ENCODE results near the gene BHLHA9. TPM values are rescaled to one million over a fixed set of nuclear protein-coding genes. Genes with fewer than 3 reads are reported as not detected.
A peak's percentile ranks its signal among the peaks of the same experiment; 100 is the strongest.

The BHLHA9 gene
- total and polyA plus RNA-seq, 7 experiments from 2014 or later = not detected

DNA sequence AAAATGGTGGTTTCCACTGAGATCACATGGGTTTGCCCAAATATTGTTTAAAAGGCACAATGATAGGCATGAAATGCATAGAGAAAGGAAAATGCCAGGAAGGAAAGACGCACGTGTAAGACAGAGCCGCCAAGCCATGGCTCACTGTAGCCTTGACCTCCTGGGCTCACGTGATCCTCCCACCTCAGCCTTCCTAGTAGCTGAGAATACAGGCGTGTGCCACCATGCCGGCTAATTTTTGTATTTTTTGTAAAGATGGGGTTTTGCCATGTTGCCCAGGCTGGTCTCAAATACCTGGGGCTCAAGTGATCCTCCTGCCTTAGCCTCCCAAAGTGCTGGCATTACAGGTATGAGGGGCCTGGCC, 4.0 kb downstream of the BHLHA9 start:
- Histone ChIP-seq H3K4me3 (ENCODE audit: low read length) (no peak overlapping the region), H3K4me1 (ENCODE audit: control insufficient read depth in 2 of 2, insufficient read depth in 2 of 2, low read length in 2 of 2) (peaks cover 4 to 5% of the 10 kb centered on the region in 2 donors), H3K27ac (ENCODE audit: low read depth, low read length) (no peak overlapping the region), H3K9me3 (ENCODE audit: control insufficient read depth in 2 of 3, low read length in 3 of 3) (no peaks in the 10 kb centered on the region), H3K36me3 (ENCODE audit: control insufficient read depth in 2 of 3, insufficient read depth in 3 of 3, low read length in 3 of 3) (no peaks in the 10 kb centered on the region), H3K27me3 (ENCODE audit: control insufficient read depth in 2 of 2, insufficient read depth in 2 of 2, low read length in 2 of 2) (peaks cover 0 to 9% of the 10 kb centered on the region in 2 donors)
- ChIA-PET POLR2A (no interaction called here), CTCF (interaction anchor here (2.8 kb wide), 1 partner anchor 58 kb away, joined by 14 read pairs; no protein-coding TSS in a partner anchor)
- Mint-ChIP-seq H3K36me3 (no peaks in the 10 kb centered on the region), H3K4me3 (no peak overlapping the region), H3K27ac (no peak overlapping the region), H3K27me3 (peaks cover 25 to 49% (median 35%) of the 10 kb centered on the region in 5 donors), H3K9me3 (peaks cover 0 to 3% (median 0%) of the 10 kb centered on the region in 11 donors), H3K4me1 (peaks cover 0 to 14% (median 8%) of the 10 kb centered on the region in 7 donors)
- DNase-seq (no peak), ATAC-seq (no peak)
- intact Hi-C loops (cut with micrococcal nuclease) = no loop called here

DNA sequence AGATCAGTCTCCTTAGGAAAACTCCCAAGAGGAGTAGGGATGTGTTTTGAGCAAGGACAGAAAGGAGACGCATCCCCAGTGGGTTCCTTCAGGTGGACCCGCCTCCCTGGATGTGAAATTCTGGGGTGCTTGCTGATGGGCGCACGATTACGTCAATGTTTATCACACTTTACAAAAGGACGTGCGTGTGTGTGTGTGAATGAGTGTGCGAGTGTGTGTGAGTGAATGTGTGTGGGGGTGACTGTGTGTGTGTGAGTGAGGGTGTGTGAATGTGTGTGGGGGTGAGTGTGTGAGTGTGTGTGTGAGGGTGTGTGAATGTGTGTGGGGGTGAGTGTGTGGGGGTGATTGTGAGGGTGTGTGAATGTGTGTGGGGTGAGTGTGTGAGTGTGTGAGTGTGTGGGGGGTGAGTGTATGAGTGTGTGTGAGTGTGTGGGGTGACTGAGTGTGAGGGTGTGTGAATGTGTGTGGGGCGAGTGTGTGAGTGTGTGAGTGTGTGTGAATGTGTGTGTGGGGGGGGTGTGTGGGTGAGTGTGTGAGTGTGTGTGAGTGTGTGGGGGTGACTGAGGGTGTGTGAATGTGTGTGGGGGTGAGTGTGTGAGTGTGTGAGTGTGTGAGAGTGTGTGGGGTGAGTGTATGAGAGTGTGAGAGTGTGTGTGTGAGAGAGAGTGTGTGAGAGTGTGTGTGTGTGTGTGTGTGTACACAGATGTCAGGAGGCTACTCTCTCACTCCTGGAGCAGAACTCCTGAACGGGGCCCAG, 5.1 kb downstream of the BHLHA9 start:
- ChIA-PET CTCF (no interaction called here), POLR2A (no interaction called here)
- H3K27ac Mint-ChIP-seq = peak overlapping the region in 1 of 9 donors; percentile 5

DNA sequence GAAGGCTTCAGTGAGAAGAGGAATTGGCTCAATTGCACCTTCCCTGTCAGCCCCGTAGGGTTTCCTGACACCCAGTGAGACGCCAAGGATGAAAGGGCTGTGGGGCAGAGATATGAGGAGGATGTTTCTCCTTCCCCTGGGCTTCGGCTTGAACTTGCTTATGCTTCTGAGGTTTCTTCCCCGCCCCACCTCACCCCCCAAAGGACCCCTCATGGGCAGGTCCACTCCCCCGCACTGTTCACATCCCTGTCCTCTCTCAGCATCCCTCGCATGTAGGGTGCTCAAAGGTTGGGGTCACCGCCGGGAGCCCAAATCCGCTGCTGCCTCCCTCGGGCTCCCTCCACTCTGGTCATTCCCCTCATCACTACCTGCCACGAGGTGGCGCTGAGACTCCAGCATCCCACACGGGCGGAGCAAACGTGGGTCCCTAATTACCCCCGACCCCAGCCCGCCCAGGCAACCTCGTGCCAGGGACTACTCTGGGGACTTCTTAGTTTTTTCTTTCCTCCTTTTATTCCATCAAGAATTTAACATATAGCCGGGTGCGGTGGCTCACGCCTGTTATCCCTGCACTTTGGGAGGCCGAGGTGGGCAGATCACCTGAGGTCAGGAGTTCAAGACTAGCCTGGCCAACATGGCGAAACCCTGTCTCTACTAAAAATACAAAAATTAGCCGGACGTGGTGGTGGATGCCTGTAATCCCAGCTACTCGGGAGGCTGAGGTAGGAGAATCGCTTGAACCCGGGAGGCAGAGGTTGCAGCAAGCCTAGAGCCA, 5.9 kb downstream of the BHLHA9 start:
- no peaks in the 10 kb centered on the region for H3K36me3 Mint-ChIP-seq
- H3K36me3 ChIP-seq (ENCODE audit: control insufficient read depth in 2 of 3, insufficient read depth in 3 of 3, low read length in 3 of 3) = no peaks in the 10 kb centered on the region
- peak overlapping the region in 4 of 9 donors; percentile 10 to 77 (median 48) for H3K27ac Mint-ChIP-seq
- H3K4me3 Mint-ChIP-seq = peak overlapping the region in 7 of 10 donors; percentile 30 to 72 (median 52)
- peak; percentile 45 to 79 (median 68) for DNase-seq
- peaks cover 25 to 39% (median 35%) of the 10 kb centered on the region in 5 donors for H3K27me3 Mint-ChIP-seq
- no peak overlapping the region for H3K27ac ChIP-seq (ENCODE audit: low read depth, low read length)
- ChIA-PET CTCF (interaction anchor here (0.7 to 1.0 kb wide), 2 partner anchors 57 to 622 kb away, joined by 4 to 6 read pairs; no protein-coding TSS in a partner anchor), POLR2A (no interaction called here)
- H3K4me1 ChIP-seq (ENCODE audit: control insufficient read depth in 2 of 2, insufficient read depth in 2 of 2, low read length in 2 of 2) = peaks cover 4 to 5% of the 10 kb centered on the region in 2 donors
- H3K9me3 ChIP-seq (ENCODE audit: control insufficient read depth in 2 of 3, low read length in 3 of 3) = no peaks in the 10 kb centered on the region
- intact Hi-C loops (cut with micrococcal nuclease) = loop anchor here (1.0 to 5.0 kb wide), 4 partner anchors 19 to 354 kb away; partner anchors contain the start of gene INPP5K (in 1 of the 2)
- peaks cover 0 to 12% (median 8%) of the 10 kb centered on the region in 7 donors for H3K4me1 Mint-ChIP-seq
- H3K9me3 Mint-ChIP-seq = peaks cover 0 to 3% (median 0%) of the 10 kb centered on the region in 11 donors
- H3K27me3 ChIP-seq (ENCODE audit: control insufficient read depth in 2 of 2, insufficient read depth in 2 of 2, low read length in 2 of 2) = peaks cover 0 to 5% of the 10 kb centered on the region in 2 donors
- ATAC-seq = peak; percentile 89
- no peak overlapping the region for H3K4me3 ChIP-seq (ENCODE audit: low read length)

More for the DNA sequence above, 5.1 kb downstream of the BHLHA9 start:
- Histone ChIP-seq H3K36me3 (ENCODE audit: control insufficient read depth in 2 of 3, insufficient read depth in 3 of 3, low read length in 3 of 3) (no peaks in the 10 kb centered on the region), H3K4me1 (ENCODE audit: control insufficient read depth in 2 of 2, insufficient read depth in 2 of 2, low read length in 2 of 2) (peaks cover 4 to 5% of the 10 kb centered on the region in 2 donors), H3K9me3 (ENCODE audit: control insufficient read depth in 2 of 3, low read length in 3 of 3) (no peaks in the 10 kb centered on the region), H3K27ac (ENCODE audit: low read depth, low read length) (no peak overlapping the region), H3K4me3 (ENCODE audit: low read length) (no peak overlapping the region), H3K27me3 (ENCODE audit: control insufficient read depth in 2 of 2, insufficient read depth in 2 of 2, low read length in 2 of 2) (peaks cover 0 to 5% of the 10 kb centered on the region in 2 donors)
- Mint-ChIP-seq H3K27me3 (peaks cover 25 to 39% (median 35%) of the 10 kb centered on the region in 5 donors), H3K36me3 (no peaks in the 10 kb centered on the region), H3K4me1 (peaks cover 0 to 12% (median 8%) of the 10 kb centered on the region in 7 donors), H3K9me3 (peaks cover 0 to 3% (median 0%) of the 10 kb centered on the region in 11 donors), H3K4me3 (peak overlapping the region in 2 of 10 donors; percentile 32 to 42)
- ATAC-seq (peak; percentile 22), DNase-seq (no peak)
- intact Hi-C loops (cut with micrococcal nuclease) = loop anchor here in 1 of 2 donors (5.0 kb wide), 1 partner anchor 242 kb away; the partner anchor contains the start of gene INPP5K

DNA sequence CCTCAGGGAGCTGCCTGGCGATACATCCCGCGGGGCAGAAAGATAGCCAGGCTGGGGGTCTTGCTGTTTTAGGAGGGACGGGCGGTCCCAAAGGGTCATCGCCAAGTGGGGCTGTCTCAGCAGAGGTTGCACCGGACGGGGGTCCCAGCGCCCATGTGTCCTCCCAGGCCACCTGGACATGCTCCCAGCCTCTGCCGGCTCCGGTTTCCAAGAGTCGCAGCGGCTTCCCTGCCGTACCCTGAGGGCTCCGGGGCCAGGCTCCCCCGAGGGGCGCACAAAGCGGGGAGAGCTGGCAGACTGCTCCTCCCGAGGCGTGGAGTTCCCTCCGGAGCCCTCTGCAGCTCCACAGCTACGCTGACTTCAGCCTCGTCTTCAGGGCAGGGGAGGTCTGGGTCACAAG, 10.4 kb downstream of the BHLHA9 start:
- DNase-seq = no peak
- Histone ChIP-seq H3K27me3 (ENCODE audit: control insufficient read depth in 2 of 2, insufficient read depth in 2 of 2, low read length in 2 of 2) (no peaks in the 10 kb centered on the region), H3K4me3 (ENCODE audit: low read length) (no peak overlapping the region), H3K4me1 (ENCODE audit: control insufficient read depth in 2 of 2, insufficient read depth in 2 of 2, low read length in 2 of 2) (peaks cover 4 to 5% of the 10 kb centered on the region in 2 donors), H3K36me3 (ENCODE audit: control insufficient read depth in 2 of 3, insufficient read depth in 3 of 3, low read length in 3 of 3) (no peaks in the 10 kb centered on the region), H3K9me3 (ENCODE audit: control insufficient read depth in 2 of 3, low read length in 3 of 3) (no peaks in the 10 kb centered on the region), H3K27ac (ENCODE audit: low read depth, low read length) (no peak overlapping the region)
- Mint-ChIP-seq H3K4me3 (no peak overlapping the region), H3K27ac (no peak overlapping the region), H3K27me3 (peaks cover 0 to 6% (median 3%) of the 10 kb centered on the region in 5 donors), H3K4me1 (peaks cover 0 to 13% (median 4%) of the 10 kb centered on the region in 7 donors), H3K9me3 (peaks cover 0 to 1% (median 0%) of the 10 kb centered on the region in 11 donors), H3K36me3 (no peaks in the 10 kb centered on the region)
- ChIA-PET CTCF (interaction anchor here (0.7 to 1.4 kb wide), 2 partner anchors 10 to 13 kb away, joined by 3 to 8 read pairs; no protein-coding TSS in a partner anchor), POLR2A (no interaction called here)
- intact Hi-C loops (cut with micrococcal nuclease) = no loop called here
- no peak for ATAC-seq

DNA sequence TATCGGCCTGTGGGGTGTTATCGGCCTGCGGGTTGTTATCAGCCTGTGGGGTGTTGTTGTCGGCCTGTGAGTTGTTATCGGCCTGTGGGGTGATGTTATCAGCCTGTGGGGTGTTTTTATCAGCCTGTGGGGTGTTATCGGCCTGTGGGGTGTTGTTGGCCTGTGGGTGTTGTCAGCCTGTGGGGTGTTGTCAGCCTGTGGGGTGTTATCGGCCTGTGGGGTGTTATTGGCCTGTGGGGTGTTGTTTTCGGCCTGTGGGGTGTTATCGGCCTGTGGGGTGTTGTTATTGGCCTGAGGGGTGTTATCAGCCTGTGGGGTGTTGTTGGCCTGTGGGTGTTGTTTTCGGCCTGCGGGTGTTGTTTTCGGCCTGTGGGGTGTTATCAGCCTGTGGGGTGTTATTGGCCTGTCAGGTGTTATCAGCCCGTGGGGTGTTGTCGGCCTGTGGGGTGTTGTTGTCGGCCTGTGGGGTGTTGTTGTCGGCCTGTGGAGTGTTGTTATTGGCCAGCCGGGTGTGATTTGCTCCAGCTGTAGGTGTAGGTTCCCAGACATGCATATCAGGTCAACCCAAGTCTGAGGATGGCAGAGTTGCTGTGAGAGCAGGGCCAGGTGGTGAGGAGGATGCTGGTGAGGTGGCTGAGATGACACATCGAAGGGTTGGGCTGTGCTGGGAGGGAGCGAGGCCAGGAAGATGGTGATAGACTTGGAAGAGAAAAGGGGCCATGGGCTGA, 16.3 kb downstream of the BHLHA9 start:
- H3K4me3 Mint-ChIP-seq = peak overlapping the region in 1 of 10 donors; percentile 39
- CTCF ChIA-PET = no interaction called here

DNA sequence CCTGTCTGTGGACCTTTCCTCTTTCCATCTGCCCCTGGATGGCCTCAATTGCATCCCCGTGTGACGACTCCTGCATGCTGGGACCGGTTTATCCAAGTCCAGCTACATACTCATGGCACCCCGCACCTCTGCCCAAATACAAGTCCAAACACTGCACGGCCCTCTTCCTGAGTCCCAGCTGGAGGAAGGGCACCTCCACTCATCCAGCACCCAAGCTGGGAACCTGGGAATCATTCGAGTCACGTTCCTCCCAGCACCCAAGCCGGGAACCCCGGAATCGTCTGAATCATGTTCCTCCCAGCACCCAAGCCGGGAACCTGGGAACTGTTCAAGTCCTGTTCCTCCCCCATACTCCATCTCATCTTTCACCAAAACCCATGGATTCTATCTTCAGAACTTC, 19.5 kb downstream of the BHLHA9 start:
- CTCF ChIA-PET = no interaction called here
- peaks cover 31 to 48% (median 35%) of the 10 kb centered on the region in 7 donors for H3K4me1 Mint-ChIP-seq
- POLR2A ChIA-PET = no interaction called here
- intact Hi-C loops (cut with micrococcal nuclease) = loop anchor here in 1 of 2 donors (5.0 kb wide), 1 partner anchor 43 kb away; no protein-coding TSS in a partner anchor
- Histone ChIP-seq H3K4me1 (ENCODE audit: control insufficient read depth in 2 of 2, insufficient read depth in 2 of 2, low read length in 2 of 2) (peaks cover 12 to 15% of the 10 kb centered on the region in 2 donors), H3K4me3 (ENCODE audit: low read length) (no peak overlapping the region), H3K27me3 (ENCODE audit: control insufficient read depth in 2 of 2, insufficient read depth in 2 of 2, low read length in 2 of 2) (no peaks in the 10 kb centered on the region), H3K9me3 (ENCODE audit: control insufficient read depth in 2 of 3, low read length in 3 of 3) (no peaks in the 10 kb centered on the region), H3K27ac (ENCODE audit: low read depth, low read length) (no peak overlapping the region), H3K36me3 (ENCODE audit: control insufficient read depth in 2 of 3, insufficient read depth in 3 of 3, low read length in 3 of 3) (no peaks in the 10 kb centered on the region)
- H3K9me3 Mint-ChIP-seq = peaks cover 0 to 12% (median 3%) of the 10 kb centered on the region in 11 donors
- H3K4me3 Mint-ChIP-seq = peak overlapping the region in 1 of 10 donors; percentile 29
- H3K27me3 Mint-ChIP-seq = peaks cover 0 to 4% (median 0%) of the 10 kb centered on the region in 5 donors
- ATAC-seq = no peak
- H3K27ac Mint-ChIP-seq = peak overlapping the region in 2 of 9 donors; percentile 12 to 55
- no peak for DNase-seq
- peaks cover 0 to 22% (median 0%) of the 10 kb centered on the region in 5 donors for H3K36me3 Mint-ChIP-seq

More for the DNA sequence above, 16.3 kb downstream of the BHLHA9 start:
- POLR2A ChIA-PET = no interaction called here
- no peaks in the 10 kb centered on the region for H3K36me3 ChIP-seq (ENCODE audit: control insufficient read depth in 2 of 3, insufficient read depth in 3 of 3, low read length in 3 of 3)
- Mint-ChIP-seq H3K27me3 (peaks cover 0 to 3% (median 0%) of the 10 kb centered on the region in 5 donors), H3K4me1 (peaks cover 7 to 21% (median 11%) of the 10 kb centered on the region in 7 donors), H3K9me3 (peaks cover 0 to 8% (median 0%) of the 10 kb centered on the region in 11 donors), H3K27ac (peak overlapping the region in 2 of 9 donors; percentile 1 to 7), H3K36me3 (peaks cover 0 to 9% (median 0%) of the 10 kb centered on the region in 5 donors)
- DNase-seq (no peak), ATAC-seq (peak; percentile 47)
- H3K4me3 ChIP-seq (ENCODE audit: low read length) = no peak overlapping the region
- intact Hi-C loops (cut with micrococcal nuclease) = no loop called here
- H3K4me1 ChIP-seq (ENCODE audit: control insufficient read depth in 2 of 2, insufficient read depth in 2 of 2, low read length in 2 of 2) = no peaks in the 10 kb centered on the region
- H3K27ac ChIP-seq (ENCODE audit: low read depth, low read length) = no peak overlapping the region
- no peaks in the 10 kb centered on the region for H3K27me3 ChIP-seq (ENCODE audit: control insufficient read depth in 2 of 2, insufficient read depth in 2 of 2, low read length in 2 of 2)
- no peaks in the 10 kb centered on the region for H3K9me3 ChIP-seq (ENCODE audit: control insufficient read depth in 2 of 3, low read length in 3 of 3)
